Trophoblast cell (in vitro differentiated cells and primary cell): ENCODE measurements around the gene SNRK.

ENCODE experiments used
- DNase-seq, 2 donors: peaks; one replicate each; pipeline ENCODE4 v3.0.0-alpha.2; 2016
- H2AFZ ChIP-seq: 2 replicates; pipeline ENCODE4 v1.6.1; 2013; ENCODE audit warnings: low read length, moderate library complexity, mild to moderate bottlenecking; ENCODE audit not compliant: insufficient read depth, poor library complexity
- H2AK5ac ChIP-seq: 2 replicates; pipeline ENCODE4 v1.6.1; 2013; ENCODE audit warnings: mild to moderate bottlenecking, low read length
- H2BK120ac ChIP-seq: 2 replicates; pipeline ENCODE4 v1.6.1; 2013; ENCODE audit warnings: low read length, mild to moderate bottlenecking, moderate library complexity; ENCODE audit not compliant: insufficient read depth, poor library complexity
- H2BK12ac ChIP-seq: 2 replicates; pipeline ENCODE4 v1.6.1; 2013; ENCODE audit warnings: mild to moderate bottlenecking, low read length, moderate library complexity
- H2BK5ac ChIP-seq: 2 replicates; pipeline ENCODE4 v1.6.1; 2013; ENCODE audit warnings: low read length, low read depth, moderate library complexity, mild to moderate bottlenecking; ENCODE audit not compliant: poor library complexity
- H3K14ac ChIP-seq: 2 replicates; pipeline ENCODE4 v1.6.1; 2013; ENCODE audit warnings: mild to moderate bottlenecking, low read length
- H3K18ac ChIP-seq: 2 replicates; pipeline ENCODE4 v1.6.1; 2013; ENCODE audit warnings: mild to moderate bottlenecking, low read length
- H3K23ac ChIP-seq: 2 replicates; pipeline ENCODE4 v1.6.1; 2013; ENCODE audit warnings: low read length
- H3K27ac ChIP-seq: 2 replicates; pipeline ENCODE4 v1.5.1; 2013; ENCODE audit warnings: low read depth, mild to moderate bottlenecking, inconsistent platforms, low read length, moderate library complexity
- H3K27me3 ChIP-seq: 2 replicates; pipeline ENCODE4 v1.6.1; 2013; ENCODE audit warnings: inconsistent platforms, mild to moderate bottlenecking, low read length, moderate library complexity; ENCODE audit not compliant: insufficient read depth
- H3K36me3 ChIP-seq, 2 experiments: 1 replicate in 1 of 2; 2 replicates in 1 of 2; pipeline ENCODE4 v1.6.1; 2013; ENCODE audit warnings: low read length in 2 of 2, mild to moderate bottlenecking in 2 of 2, moderate library complexity in 1 of 2; ENCODE audit not compliant: insufficient read depth in 2 of 2, control insufficient read depth in 1 of 2
- H3K4ac ChIP-seq: 2 replicates; pipeline ENCODE4 v1.6.1; 2013; ENCODE audit warnings: low read depth, mild to moderate bottlenecking, low read length, moderate library complexity
- H3K4me1 ChIP-seq, 2 experiments: 1 replicate in 1 of 2; 2 replicates in 1 of 2; pipeline ENCODE4 v1.6.1; 2013; ENCODE audit warnings: low read length in 2 of 2, mild to moderate bottlenecking in 2 of 2, moderate library complexity in 1 of 2; ENCODE audit not compliant: insufficient read depth in 2 of 2, control insufficient read depth in 1 of 2
- H3K4me2 ChIP-seq: 2 replicates; pipeline ENCODE4 v1.6.1; 2013; ENCODE audit warnings: inconsistent platforms, mild to moderate bottlenecking, low read length, moderate library complexity
- H3K4me3 ChIP-seq: 2 replicates; pipeline ENCODE4 v1.5.1; 2013; ENCODE audit warnings: mild to moderate bottlenecking, low read depth, low read length, inconsistent platforms
- H3K79me1 ChIP-seq: one replicate; pipeline ENCODE4 v1.6.1; 2013; ENCODE audit warnings: low read length
- H3K79me2 ChIP-seq: 2 replicates; pipeline ENCODE4 v1.6.1; 2013; ENCODE audit warnings: low read length, mild to moderate bottlenecking; ENCODE audit not compliant: control insufficient read depth, insufficient read depth, poor library complexity
- H3K9ac ChIP-seq: 2 replicates; pipeline ENCODE4 v1.6.1; 2013; ENCODE audit warnings: mild to moderate bottlenecking, low read length
- H3K9me3 ChIP-seq: 2 replicates; pipeline ENCODE4 v1.6.1; 2013; ENCODE audit warnings: low read depth, mild to moderate bottlenecking, control low read depth, inconsistent platforms, low read length; ENCODE audit not compliant: insufficient read depth
- H4K12ac ChIP-seq: 2 replicates; pipeline ENCODE4 v1.6.1; 2013; ENCODE audit warnings: low read depth, mild to moderate bottlenecking, low read length, moderate library complexity
- H4K8ac ChIP-seq: 2 replicates; pipeline ENCODE4 v1.6.1; 2013; ENCODE audit warnings: low read depth, mild to moderate bottlenecking, low read length, moderate library complexity
- H4K91ac ChIP-seq: one replicate; pipeline ENCODE4 v1.6.1; 2013; ENCODE audit warnings: low read depth, mild to moderate bottlenecking, low read length, moderate library complexity
- WGBS: extraction: QIAGEN DNeasy Blood & Tissue Kit; methylation state at CpG from one replicate; pipeline ENCODE4 v1.1.7; 2013; ENCODE audit warnings: missing lambda C conversion rate; ENCODE audit not compliant: insufficient read length, insufficient coverage; ENCODE audit errors: extremely low coverage; 5-methylcytosine and 5-hydroxymethylcytosine counted together

SNRK gene

GRCh38 chr3:43289841-43290470 is 3.6 kb downstream of the SNRK start:
- no peak overlapping the region for H2BK120ac ChIP-seq
- H3K27ac ChIP-seq, result no peak overlapping the region
- no peak overlapping the region for H3K23ac ChIP-seq
- no peak overlapping the region for H4K8ac ChIP-seq
- no peak overlapping the region for H4K91ac ChIP-seq
- H3K36me3 ChIP-seq, result peaks cover 0 to 2% of the 10 kb centered on the region in 2 experiments
- no peak overlapping the region for H2AFZ ChIP-seq
- no peak overlapping the region for H3K18ac ChIP-seq
- no peak overlapping the region for H2AK5ac ChIP-seq
- H3K9ac ChIP-seq, result no peak overlapping the region
- no peak overlapping the region for H2BK5ac ChIP-seq
- H3K4me2 ChIP-seq, result no peak overlapping the region
- H3K79me2 ChIP-seq, result peaks cover 9% of the 10 kb centered on the region
- no peak overlapping the region for H3K4me3 ChIP-seq
- DNase-seq, result peak in 1 of 2 donors; percentile 47
- H2BK12ac ChIP-seq, result no peak overlapping the region
- H4K12ac ChIP-seq, result no peak overlapping the region
- no peaks in the 10 kb centered on the region for H3K27me3 ChIP-seq
- H3K9me3 ChIP-seq, result no peaks in the 10 kb centered on the region
- WGBS, result no CpG with 5 or more reads among the region's 5 CpGs
- H3K14ac ChIP-seq, result no peak overlapping the region
- peaks cover 4 to 11% of the 10 kb centered on the region in 2 experiments for H3K4me1 ChIP-seq
- peaks cover 2% of the 10 kb centered on the region for H3K79me1 ChIP-seq
- no peak overlapping the region for H3K4ac ChIP-seq

GRCh38 chr3:43290956-43291355 is 4.6 kb downstream of the SNRK start:
- WGBS, result no CpG with 5 or more reads among the region's 4 CpGs
- Histone ChIP-seq H3K4ac (no peak overlapping the region), H3K23ac (no peak overlapping the region), H2AK5ac (no peak overlapping the region), H2BK5ac (no peak overlapping the region), H4K91ac (no peak overlapping the region), H2AFZ (no peak overlapping the region), H3K4me1 (peaks cover 4 to 11% of the 10 kb centered on the region in 2 experiments), H3K36me3 (peaks cover 0 to 2% of the 10 kb centered on the region in 2 experiments), H3K79me1 (peaks cover 2% of the 10 kb centered on the region), H3K9ac (no peak overlapping the region), H4K8ac (no peak overlapping the region), H3K27me3 (no peaks in the 10 kb centered on the region), H3K4me3 (no peak overlapping the region), H3K79me2 (peaks cover 9% of the 10 kb centered on the region), H3K4me2 (no peak overlapping the region), H3K9me3 (no peaks in the 10 kb centered on the region), H2BK120ac (no peak overlapping the region), H3K14ac (no peak overlapping the region), H4K12ac (no peak overlapping the region), H3K27ac (no peak overlapping the region), H2BK12ac (no peak overlapping the region), H3K18ac (no peak overlapping the region)
- DNase-seq, result no peak

DNA sequence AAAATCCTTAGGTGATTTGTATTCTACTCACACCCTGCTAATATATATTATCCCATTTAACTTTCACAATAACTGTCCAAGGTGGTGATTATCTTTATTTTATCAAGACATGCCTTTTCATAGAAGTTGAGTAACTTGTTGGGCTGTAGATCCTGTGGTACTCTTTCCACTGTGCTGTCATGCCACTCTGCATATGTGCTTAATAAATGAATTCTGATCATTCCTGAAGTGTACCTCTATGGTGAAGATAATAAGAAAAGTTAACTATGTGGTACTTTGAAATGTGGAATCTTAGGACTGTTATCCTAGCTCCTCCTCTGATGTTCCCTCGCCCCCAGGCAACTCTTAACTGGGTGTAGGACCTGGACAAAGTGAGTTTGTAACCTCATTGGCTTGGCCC is 5.2 kb downstream of the SNRK start:
- H3K18ac ChIP-seq, result no peak overlapping the region
- H4K91ac ChIP-seq, result no peak overlapping the region
- no peak overlapping the region for H2BK5ac ChIP-seq
- H3K4me3 ChIP-seq, result no peak overlapping the region
- H3K14ac ChIP-seq, result no peak overlapping the region
- peaks cover under 1% of the 10 kb centered on the region for H3K79me1 ChIP-seq
- no peak overlapping the region for H2BK12ac ChIP-seq
- no peak overlapping the region for H3K9ac ChIP-seq
- WGBS, result no CpG with 5 or more reads among the region's 1 CpG
- H2AFZ ChIP-seq, result no peak overlapping the region
- no peak overlapping the region for H3K23ac ChIP-seq
- no peak overlapping the region for H3K4me2 ChIP-seq
- H4K12ac ChIP-seq, result no peak overlapping the region
- peaks cover 9% of the 10 kb centered on the region for H3K79me2 ChIP-seq
- no peak overlapping the region for H4K8ac ChIP-seq
- H3K4me1 ChIP-seq, result peaks cover 4 to 12% of the 10 kb centered on the region in 2 experiments
- DNase-seq, result no peak
- H2AK5ac ChIP-seq, result no peak overlapping the region
- H3K27me3 ChIP-seq, result no peaks in the 10 kb centered on the region
- H3K4ac ChIP-seq, result no peak overlapping the region
- peaks cover 0 to 2% of the 10 kb centered on the region in 2 experiments for H3K36me3 ChIP-seq
- no peaks in the 10 kb centered on the region for H3K9me3 ChIP-seq
- no peak overlapping the region for H3K27ac ChIP-seq
- no peak overlapping the region for H2BK120ac ChIP-seq

- Histone ChIP-seq H3K79me1 (no peaks in the 10 kb centered on the region), H2BK12ac (no peak overlapping the region), H3K9me3 (peaks cover 1% of the 10 kb centered on the region), H2BK5ac (no peak overlapping the region), H3K9ac (no peak overlapping the region), H3K27me3 (no peaks in the 10 kb centered on the region), H4K12ac (no peak overlapping the region), H3K18ac (no peak overlapping the region), H3K4me2 (no peak overlapping the region), H2AK5ac (no peak overlapping the region), H3K23ac (no peak overlapping the region), H3K4ac (peak overlapping the region; percentile 46), H3K79me2 (peaks cover 2% of the 10 kb centered on the region), H3K4me1 (peaks cover 0 to 6% of the 10 kb centered on the region in 2 experiments), H4K91ac (no peak overlapping the region), H4K8ac (no peak overlapping the region), H3K27ac (no peak overlapping the region), H3K36me3 (no peaks in the 10 kb centered on the region), H3K4me3 (no peak overlapping the region), H2BK120ac (no peak overlapping the region), H2AFZ (no peak overlapping the region), H3K14ac (no peak overlapping the region)
- no CpG with 5 or more reads among the region's 1 CpG for WGBS
- DNase-seq, result peak in 1 of 2 donors; percentile 27
Measured at GRCh38 chr3:43294975-43295374, 8.6 kb downstream of the SNRK start.
